Measurements from ENCODE around the gene KLF6.

The KLF6 gene

DNA sequence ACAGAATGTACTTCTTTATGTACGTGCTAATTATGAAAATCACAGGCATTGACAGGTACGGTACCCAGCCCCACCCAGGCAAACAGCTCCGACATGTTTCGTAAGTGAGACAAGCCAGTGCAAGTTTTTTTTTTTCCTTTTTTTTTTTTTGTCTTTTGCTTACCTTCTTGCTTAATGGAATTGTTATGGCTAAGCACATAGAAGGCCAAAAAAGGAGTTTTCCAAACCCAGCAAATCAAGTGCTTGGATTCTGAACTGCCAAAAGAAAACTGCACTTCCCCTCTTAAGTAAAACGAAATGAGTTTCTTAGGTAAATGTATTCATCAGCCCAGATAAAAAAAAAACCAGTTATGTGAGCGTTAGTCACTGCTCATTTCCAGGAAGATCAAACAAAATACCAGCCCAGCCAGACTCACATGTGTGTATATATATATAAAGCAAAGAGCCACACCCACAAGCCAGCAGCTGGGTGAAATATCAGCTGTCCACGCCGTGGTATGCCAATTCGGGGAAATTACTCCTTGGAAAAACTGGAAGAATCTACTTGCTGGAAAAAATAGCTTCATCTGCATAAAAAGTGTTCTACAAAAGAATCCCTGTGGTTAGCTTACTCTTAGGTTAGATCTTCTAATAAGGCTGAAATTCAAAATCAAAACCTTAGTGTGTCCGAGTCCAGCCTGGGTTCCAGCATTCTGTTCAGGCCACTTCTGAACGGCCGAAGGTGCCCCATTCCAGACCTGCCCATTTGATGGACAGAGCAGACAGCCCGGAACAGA, 8.0 kb downstream of the KLF6 start (continued):
- TF ChIP-seq, protein P1, sequence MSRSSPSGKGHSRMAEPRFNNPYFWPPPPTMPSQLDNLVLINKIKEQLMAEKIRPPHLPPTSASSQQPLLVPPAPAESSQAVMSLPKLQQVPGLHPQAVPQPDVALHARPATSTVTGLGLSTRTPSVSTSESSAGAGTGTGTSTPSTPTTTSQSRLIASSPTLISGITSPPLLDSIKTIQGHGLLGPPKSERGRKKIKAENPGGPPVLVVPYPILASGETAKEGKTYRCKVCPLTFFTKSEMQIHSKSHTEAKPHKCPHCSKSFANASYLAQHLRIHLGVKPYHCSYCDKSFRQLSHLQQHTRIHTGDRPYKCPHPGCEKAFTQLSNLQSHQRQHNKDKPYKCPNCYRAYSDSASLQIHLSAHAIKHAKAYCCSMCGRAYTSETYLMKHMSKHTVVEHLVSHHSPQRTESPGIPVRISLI (tag by site-specific recombination; IDR thresholded peaks at IDR 0.05) = peak; percentile 76; the same call in 1 of the 2 replicates
- no peak for TF ChIP-seq ZNF561 (tag by site-specific recombination; IDR thresholded peaks at IDR 0.05; ENCODE audit: borderline replicate concordance)
- TF ChIP-seq ZNF184 (tag by site-specific recombination; IDR thresholded peaks at IDR 0.05) = no peak
- TF ChIP-seq KLF10 (tag by site-specific recombination; IDR thresholded peaks at IDR 0.05) = peak; percentile 96
- peak; percentile 72 for TF ChIP-seq KLF9 (tag by site-specific recombination; IDR thresholded peaks at IDR 0.05; ENCODE audit: low read depth)
- TF ChIP-seq ZNF221 (tag by site-specific recombination; IDR thresholded peaks at IDR 0.05; ENCODE audit: borderline replicate concordance) = no peak
- TF ChIP-seq SP2 (tag by site-specific recombination; IDR thresholded peaks at IDR 0.05) = no peak
- no peak for TF ChIP-seq ZNF112 (tag by site-specific recombination; IDR thresholded peaks at IDR 0.05)
- TF ChIP-seq ZNF391 (tag by site-specific recombination; IDR thresholded peaks at IDR 0.05; ENCODE audit: borderline replicate concordance, low read depth) = no peak
- TF ChIP-seq KLF1 (tag by site-specific recombination; IDR thresholded peaks at IDR 0.05) = 0 out of 2 replicates have a peak, but pooled peaks have one; percentile 15
- peak; percentile 31 for TF ChIP-seq ZNF629 (tag by site-specific recombination; IDR thresholded peaks at IDR 0.05)

DNA sequence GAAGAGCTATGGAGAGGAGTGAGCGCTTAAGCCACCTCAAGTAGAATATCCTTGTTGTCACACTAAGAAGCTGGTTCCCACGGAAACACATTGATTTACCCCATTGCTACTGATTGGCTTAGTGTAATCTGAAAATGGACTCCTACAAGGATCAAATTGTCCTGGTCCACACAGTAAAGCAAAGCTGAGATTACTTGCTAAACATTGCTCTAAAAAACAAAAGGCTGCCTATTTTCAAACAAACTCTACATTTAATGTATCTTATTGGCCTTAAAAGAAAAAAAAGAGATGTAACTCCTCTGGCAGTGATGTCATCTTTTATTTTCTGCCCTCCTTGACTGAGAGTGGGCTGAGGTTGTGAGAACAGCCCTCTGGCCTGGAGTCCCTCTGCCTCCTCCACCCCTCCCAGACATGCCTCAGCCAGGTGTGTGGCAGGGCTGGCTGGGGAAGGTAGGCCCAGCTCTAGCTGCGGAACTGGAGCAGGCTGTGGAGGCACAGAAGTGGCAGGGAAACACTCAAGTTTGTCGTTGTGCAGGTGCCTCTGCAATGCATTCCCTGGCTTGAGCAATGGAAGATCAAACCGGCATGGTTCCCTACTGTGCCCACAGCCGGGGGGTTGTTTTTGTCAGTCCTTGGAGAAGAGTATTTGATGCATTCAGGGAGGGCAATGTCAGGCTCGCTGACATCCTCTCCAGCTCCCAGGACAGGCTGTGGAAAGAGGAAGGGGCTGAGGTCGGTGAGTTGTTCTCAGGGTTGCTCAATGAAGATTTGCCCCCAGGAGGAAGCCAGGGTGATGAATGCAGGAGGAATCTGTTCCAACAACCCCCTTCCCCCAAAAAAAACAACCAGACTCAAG, 9.1 kb downstream of the KLF6 start:
- ChIA-PET CTCF (interaction anchor here (0.7 kb wide), 2 partner anchors 20 to 99 kb away, joined by 3 read pairs; no protein-coding TSS in a partner anchor), POLR2A (interaction anchor here (0.6 to 4.2 kb wide), 3 partner anchors 9 to 118 kb away, joined by 3 to 33 read pairs (median 3); partner anchors contain the start of gene KLF6)
- Histone ChIP-seq H3K9me3 (ENCODE audit: control insufficient read depth, insufficient read depth, low read depth, low read length) (no peaks in the 10 kb centered on the region), H3K4me1 (ENCODE audit: control insufficient read depth, insufficient read depth, low read length) (peaks cover 13% of the 10 kb centered on the region), H3K27ac (ENCODE audit: extremely low read depth, low read depth, low read length) (peak overlapping the region; percentile 25), H3K36me3 (ENCODE audit: control insufficient read depth in 2 of 2, insufficient read depth in 1 of 2, low read length in 2 of 2) (peaks cover 2 to 39% of the 10 kb centered on the region in 2 experiments; a peak in 2 of 3 replicates), H3K4me3 (ENCODE audit: low read depth, low read length) (no peak overlapping the region)
- TF ChIP-seq, protein P2, sequence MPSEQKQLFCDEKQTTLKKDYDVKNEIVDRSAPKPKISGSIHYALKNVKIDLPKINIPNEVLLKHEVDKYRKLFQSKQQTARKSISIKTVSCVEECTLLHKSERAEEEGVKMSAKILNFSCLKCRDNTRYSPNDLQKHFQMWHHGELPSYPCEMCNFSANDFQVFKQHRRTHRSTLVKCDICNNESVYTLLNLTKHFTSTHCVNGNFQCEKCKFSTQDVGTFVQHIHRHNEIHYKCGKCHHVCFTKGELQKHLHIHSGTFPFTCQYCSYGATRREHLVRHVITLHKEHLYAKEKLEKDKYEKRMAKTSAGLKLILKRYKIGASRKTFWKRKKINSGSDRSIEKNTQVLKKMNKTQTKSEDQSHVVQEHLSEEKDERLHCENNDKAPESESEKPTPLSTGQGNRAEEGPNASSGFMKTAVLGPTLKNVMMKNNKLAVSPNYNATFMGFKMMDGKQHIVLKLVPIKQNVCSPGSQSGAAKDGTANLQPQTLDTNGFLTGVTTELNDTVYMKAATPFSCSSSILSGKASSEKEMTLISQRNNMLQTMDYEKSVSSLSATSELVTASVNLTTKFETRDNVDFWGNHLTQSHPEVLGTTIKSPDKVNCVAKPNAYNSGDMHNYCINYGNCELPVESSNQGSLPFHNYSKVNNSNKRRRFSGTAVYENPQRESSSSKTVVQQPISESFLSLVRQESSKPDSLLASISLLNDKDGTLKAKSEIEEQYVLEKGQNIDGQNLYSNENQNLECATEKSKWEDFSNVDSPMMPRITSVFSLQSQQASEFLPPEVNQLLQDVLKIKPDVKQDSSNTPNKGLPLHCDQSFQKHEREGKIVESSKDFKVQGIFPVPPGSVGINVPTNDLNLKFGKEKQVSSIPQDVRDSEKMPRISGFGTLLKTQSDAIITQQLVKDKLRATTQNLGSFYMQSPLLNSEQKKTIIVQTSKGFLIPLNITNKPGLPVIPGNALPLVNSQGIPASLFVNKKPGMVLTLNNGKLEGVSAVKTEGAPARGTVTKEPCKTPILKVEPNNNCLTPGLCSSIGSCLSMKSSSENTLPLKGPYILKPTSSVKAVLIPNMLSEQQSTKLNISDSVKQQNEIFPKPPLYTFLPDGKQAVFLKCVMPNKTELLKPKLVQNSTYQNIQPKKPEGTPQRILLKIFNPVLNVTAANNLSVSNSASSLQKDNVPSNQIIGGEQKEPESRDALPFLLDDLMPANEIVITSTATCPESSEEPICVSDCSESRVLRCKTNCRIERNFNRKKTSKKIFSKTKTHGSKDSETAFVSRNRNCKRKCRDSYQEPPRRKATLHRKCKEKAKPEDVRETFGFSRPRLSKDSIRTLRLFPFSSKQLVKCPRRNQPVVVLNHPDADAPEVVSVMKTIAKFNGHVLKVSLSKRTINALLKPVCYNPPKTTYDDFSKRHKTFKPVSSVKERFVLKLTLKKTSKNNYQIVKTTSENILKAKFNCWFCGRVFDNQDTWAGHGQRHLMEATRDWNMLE (tag by site-specific recombination; conservative IDR thresholded peaks at IDR 0.05; ENCODE audit: low read depth) = no peak
- TF ChIP-seq KLF10 (tag by site-specific recombination; IDR thresholded peaks at IDR 0.05) = no peak; the same call in 1 of the 2 replicates
- TF ChIP-seq ZNF2 (tag by site-specific recombination; IDR thresholded peaks at IDR 0.05) = no peak
- TF ChIP-seq, protein P3, sequence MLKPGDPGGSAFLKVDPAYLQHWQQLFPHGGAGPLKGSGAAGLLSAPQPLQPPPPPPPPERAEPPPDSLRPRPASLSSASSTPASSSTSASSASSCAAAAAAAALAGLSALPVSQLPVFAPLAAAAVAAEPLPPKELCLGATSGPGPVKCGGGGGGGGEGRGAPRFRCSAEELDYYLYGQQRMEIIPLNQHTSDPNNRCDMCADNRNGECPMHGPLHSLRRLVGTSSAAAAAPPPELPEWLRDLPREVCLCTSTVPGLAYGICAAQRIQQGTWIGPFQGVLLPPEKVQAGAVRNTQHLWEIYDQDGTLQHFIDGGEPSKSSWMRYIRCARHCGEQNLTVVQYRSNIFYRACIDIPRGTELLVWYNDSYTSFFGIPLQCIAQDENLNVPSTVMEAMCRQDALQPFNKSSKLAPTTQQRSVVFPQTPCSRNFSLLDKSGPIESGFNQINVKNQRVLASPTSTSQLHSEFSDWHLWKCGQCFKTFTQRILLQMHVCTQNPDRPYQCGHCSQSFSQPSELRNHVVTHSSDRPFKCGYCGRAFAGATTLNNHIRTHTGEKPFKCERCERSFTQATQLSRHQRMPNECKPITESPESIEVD (tag by site-specific recombination; IDR thresholded peaks at IDR 0.05) = no peak
- no peak for TF ChIP-seq HOXC10 (CRISPR knock-in tag; IDR thresholded peaks at IDR 0.05)
- TF ChIP-seq, protein P4, sequence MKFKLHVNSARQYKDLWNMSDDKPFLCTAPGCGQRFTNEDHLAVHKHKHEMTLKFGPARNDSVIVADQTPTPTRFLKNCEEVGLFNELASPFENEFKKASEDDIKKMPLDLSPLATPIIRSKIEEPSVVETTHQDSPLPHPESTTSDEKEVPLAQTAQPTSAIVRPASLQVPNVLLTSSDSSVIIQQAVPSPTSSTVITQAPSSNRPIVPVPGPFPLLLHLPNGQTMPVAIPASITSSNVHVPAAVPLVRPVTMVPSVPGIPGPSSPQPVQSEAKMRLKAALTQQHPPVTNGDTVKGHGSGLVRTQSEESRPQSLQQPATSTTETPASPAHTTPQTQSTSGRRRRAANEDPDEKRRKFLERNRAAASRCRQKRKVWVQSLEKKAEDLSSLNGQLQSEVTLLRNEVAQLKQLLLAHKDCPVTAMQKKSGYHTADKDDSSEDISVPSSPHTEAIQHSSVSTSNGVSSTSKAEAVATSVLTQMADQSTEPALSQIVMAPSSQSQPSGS (tag by site-specific recombination; IDR thresholded peaks at IDR 0.05; ENCODE audit: low read depth) = peak; percentile 87
- TF ChIP-seq ZNF391 (tag by site-specific recombination; IDR thresholded peaks at IDR 0.05; ENCODE audit: borderline replicate concordance, low read depth) = no peak
- no peak for TF ChIP-seq ZSCAN16 (tag by site-specific recombination; IDR thresholded peaks at IDR 0.05)
- TF ChIP-seq ZNF624 (tag by site-specific recombination; IDR thresholded peaks at IDR 0.05) = no peak
- TF ChIP-seq ZNF549 (tag by site-specific recombination; IDR thresholded peaks at IDR 0.05) = no peak
- TF ChIP-seq, protein P5, sequence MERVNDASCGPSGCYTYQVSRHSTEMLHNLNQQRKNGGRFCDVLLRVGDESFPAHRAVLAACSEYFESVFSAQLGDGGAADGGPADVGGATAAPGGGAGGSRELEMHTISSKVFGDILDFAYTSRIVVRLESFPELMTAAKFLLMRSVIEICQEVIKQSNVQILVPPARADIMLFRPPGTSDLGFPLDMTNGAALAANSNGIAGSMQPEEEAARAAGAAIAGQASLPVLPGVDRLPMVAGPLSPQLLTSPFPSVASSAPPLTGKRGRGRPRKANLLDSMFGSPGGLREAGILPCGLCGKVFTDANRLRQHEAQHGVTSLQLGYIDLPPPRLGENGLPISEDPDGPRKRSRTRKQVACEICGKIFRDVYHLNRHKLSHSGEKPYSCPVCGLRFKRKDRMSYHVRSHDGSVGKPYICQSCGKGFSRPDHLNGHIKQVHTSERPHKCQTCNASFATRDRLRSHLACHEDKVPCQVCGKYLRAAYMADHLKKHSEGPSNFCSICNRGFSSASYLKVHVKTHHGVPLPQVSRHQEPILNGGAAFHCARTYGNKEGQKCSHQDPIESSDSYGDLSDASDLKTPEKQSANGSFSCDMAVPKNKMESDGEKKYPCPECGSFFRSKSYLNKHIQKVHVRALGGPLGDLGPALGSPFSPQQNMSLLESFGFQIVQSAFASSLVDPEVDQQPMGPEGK (tag by site-specific recombination; IDR thresholded peaks at IDR 0.05) = peak; percentile 32; the same call in 1 of the 2 replicates
- TF ChIP-seq ZIC2 (tag by site-specific recombination; IDR thresholded peaks at IDR 0.05) = 0 out of 2 replicates have a peak, but pooled peaks have one; percentile 35
- no peak for TF ChIP-seq ZNF555 (tag by site-specific recombination; conservative IDR thresholded peaks at IDR 0.05)
